GM12878 (cell line): ENCODE data around the gene ADAMTS18. TPM values are rescaled to one million over a fixed set of nuclear protein-coding genes. Genes with fewer than 3 reads are reported as not detected.

Source experiments
- ATAC-seq: fragments of 200-7000 bp; cut with Tn5 transposase; 3 replicates; pipeline ENCODE4 v1.9.1; 2020; ENCODE audit warnings: mild to moderate bottlenecking, moderate library complexity
- BruUV-seq: library from RNA; stranded (reverse); fragments of 400-500 nt; replicated peaks from 2 replicates; lab custom pipeline; 2021; lab: Mats Ljungman, UMichigan
- CTCF ChIA-PET: fragments of 300-600 bp; sonication (Branson Sonifier 250); formaldehyde crosslinking; extraction: SDS; loops from one replicate; lab custom pipeline; 2021; ENCODE audit warnings: inconsistent platforms; lab: Yijun Ruan, JAX
- POLR2A ChIA-PET: fragments of 350-600 bp; formaldehyde crosslinking; extraction: SDS; loops from one replicate; lab custom pipeline; 2021; ENCODE audit warnings: inconsistent platforms; lab: Charles Lee
- RAD21 ChIA-PET: fragments of 300-600 bp; sonication (Branson Sonifier 250); formaldehyde crosslinking; loops from one replicate; lab custom pipeline; 2023; ENCODE audit warnings: antibody characterized with exemption; ENCODE audit not compliant: unreplicated experiment; lab: Charles Lee
- SMC1A ChIA-PET: fragments of 300-600 bp; sonication (Branson Sonifier 250); formaldehyde crosslinking; loops from one replicate; lab custom pipeline; 2023; ENCODE audit not compliant: unreplicated experiment, uncharacterized antibody; lab: Charles Lee
- DNase-seq: peaks from one replicate; pipeline ENCODE4 v3.0.0-alpha.2; 2011; ENCODE audit warnings: low read depth, low spot score
- FAIRE-seq: peaks from 3 replicates; lab custom pipeline; 2011; peaks lifted over from hg19 to GRCh38; lab: Jason Lieb, UNC
- H2AFZ ChIP-seq: 2 replicates; pipeline ENCODE4 v1.6.0; 2011; ENCODE audit warnings: low read depth, low read length, control low read depth; ENCODE audit not compliant: control insufficient read depth
- H3K27ac ChIP-seq: 2 replicates; pipeline ENCODE4 v1.5.1; 2011; ENCODE audit warnings: control low read depth; ENCODE audit not compliant: control insufficient read depth, insufficient read depth
- H3K27me3 ChIP-seq, 2 experiments: replicated peaks in 1 of 2; 2 replicates each; pipeline versions ENCODE4 v1.6.0 to v1.6.1; 2011; ENCODE audit warnings: low read length in 1 of 2; ENCODE audit not compliant: control insufficient read depth in 2 of 2, insufficient read depth in 2 of 2
- H3K36me3 ChIP-seq, 2 experiments: 2 replicates each; pipeline ENCODE4 v1.5.1; 2011; ENCODE audit warnings: low read length in 1 of 2; ENCODE audit not compliant: control insufficient read depth in 2 of 2, insufficient read depth in 2 of 2
- H3K4me1 ChIP-seq: 2 replicates; pipeline ENCODE4 v1.6.1; 2011; ENCODE audit warnings: mild to moderate bottlenecking, low read length, moderate library complexity, mixed read lengths; ENCODE audit not compliant: control insufficient read depth, insufficient read depth
- H3K4me2 ChIP-seq: 2 replicates; pipeline ENCODE4 v1.6.0; 2011; ENCODE audit warnings: control low read depth; ENCODE audit not compliant: control insufficient read depth, insufficient read depth
- H3K4me3 ChIP-seq: fragments of 200-600 bp; sonication (generic); 2 replicates; pipeline ENCODE4 v1.5.1; 2016
- H3K79me2 ChIP-seq: 2 replicates; pipeline ENCODE4 v1.6.0; 2011; ENCODE audit warnings: low read length; ENCODE audit not compliant: control insufficient read depth, insufficient read depth
- H3K9ac ChIP-seq: 2 replicates; pipeline ENCODE4 v1.8.0; 2011; ENCODE audit warnings: low read length, control low read depth, mixed read lengths; ENCODE audit not compliant: control insufficient read depth, insufficient read depth
- H3K9me3 ChIP-seq: replicated peaks from 3 replicates; pipeline ENCODE4 v1.5.1; 2011; ENCODE audit warnings: mild to moderate bottlenecking, low read length; ENCODE audit not compliant: control insufficient read depth, insufficient read depth
- H4K20me1 ChIP-seq: 2 replicates; pipeline ENCODE4 v1.6.0; 2011; ENCODE audit not compliant: control insufficient read depth, insufficient read depth
- CHD4 ChIP-seq: fragments of 200-600 bp; sonication (generic); IDR thresholded peaks from 2 replicates; pipeline ENCODE4 v1.6.1; 2016; ENCODE audit warnings: mild to moderate bottlenecking
- RELB ChIP-seq: fragments of 450-650 bp; IDR thresholded peaks from 2 replicates; pipeline ENCODE4 v1.6.1; 2017; ENCODE audit warnings: low read depth, mild to moderate bottlenecking, moderate library complexity
- TAF1 ChIP-seq: IDR thresholded peaks from 2 replicates; pipeline ENCODE4 v1.6.1; 2011; ENCODE audit warnings: mild to moderate bottlenecking, low read depth, low read length, borderline replicate concordance
- TCF3 ChIP-seq: IDR thresholded peaks from 2 replicates; pipeline ENCODE4 v1.6.1; 2012; ENCODE audit warnings: low read depth, mild to moderate bottlenecking, low read length, borderline replicate concordance; ENCODE audit not compliant: insufficient read depth
- ZNF622 ChIP-seq: fragments of 450-650 bp; IDR thresholded peaks from 2 replicates; pipeline ENCODE4 v1.6.1; 2017; ENCODE audit warnings: mild to moderate bottlenecking, inconsistent platforms
- WGBS: methylation state at CpG from one replicate; pipeline ENCODE4 v1.1.6; 2016; ENCODE audit warnings: low lambda C conversion rate; ENCODE audit not compliant: insufficient replicate concordance, insufficient coverage; ENCODE audit errors: missing lambda C conversion rate; 5-methylcytosine and 5-hydroxymethylcytosine counted together
- in situ Hi-C: fragments of 300-500 bp; cut with MboI; formaldehyde crosslinking; loops from 9 replicates; pipeline ENCODE4 v1.14.3; 2018; ENCODE audit warnings: mixed read lengths
- intact Hi-C: fragments of 100-400 bp; cut with micrococcal nuclease; formaldehyde crosslinking; loops from one replicate; pipeline ENCODE4 v1.14.2; 2022; ENCODE audit not compliant: unreplicated experiment
- polyA plus RNA-seq, 11 experiments: library from polyadenylated mRNA; depleted of rRNA in 4 of 11; unstranded in 6 of 11; stranded (reverse) in 5 of 11; fragments of >200 nt; fragmentation: Nextera tagmentation in 4 of 11; fragmentation: Illumina TruSeq in 1 of 11; extraction: Ambion mirVana in 4 of 11; extraction: Trizol in 1 of 11; gene quantifications; 1 replicate in 1 of 11; 2 replicates in 10 of 11; pipeline versions ENCODE4 v1.2.1 to v1.2.3, GENCODE V29; 2011 to 2016; ENCODE audit warnings: inconsistent platforms in 2 of 11, missing spikeins in 2 of 11, low read depth in 1 of 11
- total RNA-seq, 4 experiments: library from RNA; depleted of rRNA in 3 of 4; stranded (reverse); fragments of >200 nt in 3 of 4; fragmentation: Illumina TruSeq in 1 of 4; extraction: Trizol in 1 of 4; gene quantifications; 2 replicates each; pipeline versions ENCODE4 v1.2.1 to v1.2.3, GENCODE V29; 2013 to 2021
- TF ChIP-seq, protein P1 (sequence below): fragments of 450-650 bp; IDR thresholded peaks from 2 replicates; pipeline ENCODE4 v1.6.1; 2017; ENCODE audit warnings: borderline replicate concordance
- TF ChIP-seq, protein P2 (sequence below): fragments of 450-650 bp; IDR thresholded peaks from 2 replicates; pipeline ENCODE4 v1.6.1; 2016; ENCODE audit warnings: mild to moderate bottlenecking, moderate library complexity, borderline replicate concordance

ADAMTS18 gene
- total and polyA plus RNA-seq, 10 of the 15 experiments (the other 5 are each of a cell fraction or from before 2014, with no cell fraction given): not detected

DNA sequence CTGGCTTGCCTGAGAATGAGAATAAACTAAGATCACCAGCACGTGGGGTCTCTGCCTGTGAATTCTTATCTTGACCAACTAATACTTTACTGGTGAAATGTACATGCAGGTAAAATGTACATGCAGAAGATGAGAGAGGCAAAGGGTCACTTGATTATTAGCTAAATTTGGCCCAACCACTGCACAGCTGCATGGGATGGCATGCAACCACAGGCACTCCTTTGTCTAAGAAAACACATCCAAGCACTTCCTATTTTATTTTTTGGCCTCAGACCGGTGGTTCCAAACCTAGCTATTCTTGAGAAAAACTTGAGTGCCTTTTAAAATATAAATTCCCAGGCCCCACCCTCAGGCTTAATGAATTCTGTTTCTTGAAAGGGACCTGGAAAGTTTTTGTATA lies 157.7 kb downstream of the ADAMTS18 start:
- in situ Hi-C loops: no loop called here
- Histone ChIP-seq H3K79me2 (no peaks in the 10 kb centered on the region), H3K4me1 (no peaks in the 10 kb centered on the region), H3K36me3 (no peaks in the 10 kb centered on the region), H3K27ac (no peak overlapping the region), H3K4me2 (no peak overlapping the region), H3K4me3 (no peak overlapping the region), H3K27me3 (no peaks in the 10 kb centered on the region), H2AFZ (no peak overlapping the region), H3K9me3 (no peaks in the 10 kb centered on the region), H4K20me1 (no peaks in the 10 kb centered on the region), H3K9ac (no peak overlapping the region)
- ChIA-PET POLR2A (no interaction called here), RAD21 (no interaction called here), CTCF (interaction anchor here (1.1 to 1.6 kb wide), 2 partner anchors 10 to 307 kb away, joined by 3 read pairs; no protein-coding TSS in a partner anchor), SMC1A (no interaction called here)
- no TSS peak for BruUV-seq
- 6% methylated on average over 2 of the region's 2 CpGs for WGBS
- intact Hi-C loops: no loop called here
- no peak for FAIRE-seq
- DNase-seq: no peak
- ATAC-seq: no peak
- TF ChIP-seq, protein P1, sequence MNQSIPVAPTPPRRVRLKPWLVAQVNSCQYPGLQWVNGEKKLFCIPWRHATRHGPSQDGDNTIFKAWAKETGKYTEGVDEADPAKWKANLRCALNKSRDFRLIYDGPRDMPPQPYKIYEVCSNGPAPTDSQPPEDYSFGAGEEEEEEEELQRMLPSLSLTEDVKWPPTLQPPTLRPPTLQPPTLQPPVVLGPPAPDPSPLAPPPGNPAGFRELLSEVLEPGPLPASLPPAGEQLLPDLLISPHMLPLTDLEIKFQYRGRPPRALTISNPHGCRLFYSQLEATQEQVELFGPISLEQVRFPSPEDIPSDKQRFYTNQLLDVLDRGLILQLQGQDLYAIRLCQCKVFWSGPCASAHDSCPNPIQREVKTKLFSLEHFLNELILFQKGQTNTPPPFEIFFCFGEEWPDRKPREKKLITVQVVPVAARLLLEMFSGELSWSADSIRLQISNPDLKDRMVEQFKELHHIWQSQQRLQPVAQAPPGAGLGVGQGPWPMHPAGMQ: no peak
- TF ChIP-seq RELB (no peak), CHD4 (no peak), TCF3 (no peak), TAF1 (no peak), ZNF622 (no peak)
- TF ChIP-seq, protein P2, sequence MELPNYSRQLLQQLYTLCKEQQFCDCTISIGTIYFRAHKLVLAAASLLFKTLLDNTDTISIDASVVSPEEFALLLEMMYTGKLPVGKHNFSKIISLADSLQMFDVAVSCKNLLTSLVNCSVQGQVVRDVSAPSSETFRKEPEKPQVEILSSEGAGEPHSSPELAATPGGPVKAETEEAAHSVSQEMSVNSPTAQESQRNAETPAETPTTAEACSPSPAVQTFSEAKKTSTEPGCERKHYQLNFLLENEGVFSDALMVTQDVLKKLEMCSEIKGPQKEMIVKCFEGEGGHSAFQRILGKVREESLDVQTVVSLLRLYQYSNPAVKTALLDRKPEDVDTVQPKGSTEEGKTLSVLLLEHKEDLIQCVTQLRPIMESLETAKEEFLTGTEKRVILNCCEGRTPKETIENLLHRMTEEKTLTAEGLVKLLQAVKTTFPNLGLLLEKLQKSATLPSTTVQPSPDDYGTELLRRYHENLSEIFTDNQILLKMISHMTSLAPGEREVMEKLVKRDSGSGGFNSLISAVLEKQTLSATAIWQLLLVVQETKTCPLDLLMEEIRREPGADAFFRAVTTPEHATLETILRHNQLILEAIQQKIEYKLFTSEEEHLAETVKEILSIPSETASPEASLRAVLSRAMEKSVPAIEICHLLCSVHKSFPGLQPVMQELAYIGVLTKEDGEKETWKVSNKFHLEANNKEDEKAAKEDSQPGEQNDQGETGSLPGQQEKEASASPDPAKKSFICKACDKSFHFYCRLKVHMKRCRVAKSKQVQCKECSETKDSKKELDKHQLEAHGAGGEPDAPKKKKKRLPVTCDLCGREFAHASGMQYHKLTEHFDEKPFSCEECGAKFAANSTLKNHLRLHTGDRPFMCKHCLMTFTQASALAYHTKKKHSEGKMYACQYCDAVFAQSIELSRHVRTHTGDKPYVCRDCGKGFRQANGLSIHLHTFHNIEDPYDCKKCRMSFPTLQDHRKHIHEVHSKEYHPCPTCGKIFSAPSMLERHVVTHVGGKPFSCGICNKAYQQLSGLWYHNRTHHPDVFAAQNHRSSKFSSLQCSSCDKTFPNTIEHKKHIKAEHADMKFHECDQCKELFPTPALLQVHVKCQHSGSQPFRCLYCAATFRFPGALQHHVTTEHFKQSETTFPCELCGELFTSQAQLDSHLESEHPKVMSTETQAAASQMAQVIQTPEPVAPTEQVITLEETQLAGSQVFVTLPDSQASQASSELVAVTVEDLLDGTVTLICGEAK: no peak
